Colonic mucosa (tissue), 4 donors: ENCODE results near the gene PPIC. TPM values are rescaled to one million over a fixed set of nuclear protein-coding genes. Genes with fewer than 3 reads are reported as not detected.

Experiments
- DNase-seq: peaks from one replicate; pipeline ENCODE4 v3.0.0-alpha.2; 2020
- H3K27ac ChIP-seq: fragments of 200-600 bp; one replicate; pipeline ENCODE4 v1.8.0; 2021
- H3K27me3 ChIP-seq: fragments of 200-600 bp; one replicate; pipeline ENCODE4 v1.8.0; 2021
- H3K36me3 ChIP-seq: fragments of 200-600 bp; one replicate; pipeline ENCODE4 v1.8.0; 2021
- H3K4me1 ChIP-seq: fragments of 200-600 bp; one replicate; pipeline ENCODE4 v1.8.0; 2021; ENCODE audit warnings: mild to moderate bottlenecking
- H3K4me3 ChIP-seq: fragments of 200-600 bp; one replicate; pipeline ENCODE4 v1.8.0; 2021
- H3K9ac ChIP-seq, 2 donors: one replicate each; pipeline ENCODE4 v1.7.0; 2013; ENCODE audit warnings: control low read depth in 2 of 2, low read depth in 2 of 2, low read length in 2 of 2
- H3K9me3 ChIP-seq: fragments of 200-600 bp; one replicate; pipeline ENCODE4 v1.8.0; 2021
- CTCF ChIP-seq: fragments of 200-600 bp; IDR thresholded peaks from one replicate; pipeline ENCODE4 v1.8.0; 2022; ENCODE audit warnings: antibody characterized with exemption, mild to moderate bottlenecking
- intact Hi-C: fragments of 100-400 bp; cut with DNase I; formaldehyde crosslinking; loops from one replicate; pipeline ENCODE4 v1.14.1; 2022
- total RNA-seq, 2 donors: library from RNA; stranded (reverse); fragmentation: NEBNext Ultra II Directional in 1 of 2; extraction: Animal tissue kit (Norgen Biotek cat#: 25700) in 1 of 2; gene quantifications; one replicate each; pipeline ENCODE4 v1.2.1, GENCODE V29; 2021
- donor health status: healthy.
- donor health status: DM: no; HTN: no; CAD: no.
- donor health status: DM: no; HTN: no; CAD: no.

Gene PPIC
- total RNA-seq, 2 donors from 2014 or later: 33.7 to 84.8 TPM

DNA sequence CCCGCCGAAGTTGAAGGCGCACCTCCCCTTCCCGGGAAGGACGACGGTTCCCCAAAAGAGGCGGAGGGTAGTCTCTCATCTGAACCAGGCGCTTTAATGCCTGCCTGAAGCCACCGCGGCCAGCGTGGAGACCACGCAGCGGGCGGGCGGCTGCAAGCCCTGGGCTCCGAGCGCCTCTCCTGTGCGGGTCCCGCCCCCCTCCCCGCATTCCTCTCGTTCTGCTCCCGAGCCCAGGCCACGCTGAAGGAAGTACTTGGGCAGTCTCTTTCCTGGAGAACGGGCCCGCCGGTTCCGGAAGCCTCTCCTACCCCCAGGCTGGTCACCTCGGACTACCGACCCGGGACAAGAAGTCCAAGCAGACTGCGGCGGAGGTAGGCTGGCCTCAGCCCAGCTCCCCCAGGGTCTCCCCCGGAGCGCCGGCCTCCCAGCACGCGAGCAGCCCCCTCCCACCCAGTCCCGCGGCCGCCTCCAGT is 571 bp downstream of the PPIC start:
- Histone ChIP-seq H3K36me3 (no peaks in the 10 kb centered on the region), H3K4me1 (no peaks in the 10 kb centered on the region), H3K27me3 (no peaks in the 10 kb centered on the region), H3K4me3 (peak overlapping the region; percentile 72), H3K27ac (peak overlapping the region; percentile 97), H3K9me3 (no peaks in the 10 kb centered on the region), H3K9ac (peak overlapping the region; percentile 72 to 77)
- DNase-seq: peak; percentile 59
- intact Hi-C loops: loop anchor here (10.0 kb wide), 1 partner anchor 309 kb away; no protein-coding TSS in a partner anchor
- no peak for TF ChIP-seq CTCF

DNA sequence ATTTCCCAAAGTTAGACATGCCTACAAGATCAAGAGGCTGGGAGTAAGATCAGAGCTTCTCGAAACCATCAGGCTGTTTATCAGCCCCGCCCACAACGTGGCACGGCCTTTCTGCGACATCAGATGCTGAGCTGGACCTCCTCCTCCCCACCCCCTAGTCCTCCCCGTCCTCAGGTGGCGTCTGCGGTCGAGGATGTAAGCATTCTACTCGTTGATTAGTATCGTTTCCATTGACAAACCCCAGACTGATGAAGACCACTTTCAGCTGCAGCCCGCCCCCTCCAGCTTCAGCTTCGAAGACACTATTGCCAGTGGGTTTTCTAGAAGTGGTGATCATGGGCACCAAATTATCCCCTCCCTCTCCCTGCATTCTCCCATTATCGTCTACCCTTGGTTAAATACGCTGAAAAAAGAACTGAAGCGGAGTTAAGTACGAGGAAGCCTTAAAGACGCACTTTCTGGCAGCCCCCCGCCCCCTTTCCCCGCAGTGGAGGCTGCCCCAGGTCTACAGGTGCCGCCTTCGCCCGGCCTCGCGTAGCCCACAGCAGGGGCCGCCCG is 1.1 kb downstream of the PPIC start:
- DNase-seq: peak; percentile 70
- Histone ChIP-seq H3K9me3 (no peaks in the 10 kb centered on the region), H3K4me3 (peak overlapping the region; percentile 72), H3K27ac (peak overlapping the region; percentile 97), H3K9ac (peak overlapping the region; percentile 72 to 77), H3K27me3 (no peaks in the 10 kb centered on the region), H3K4me1 (no peaks in the 10 kb centered on the region), H3K36me3 (no peaks in the 10 kb centered on the region)
- no peak for TF ChIP-seq CTCF
- intact Hi-C loops: loop anchor here (10.0 kb wide), 1 partner anchor 309 kb away; no protein-coding TSS in a partner anchor

DNA sequence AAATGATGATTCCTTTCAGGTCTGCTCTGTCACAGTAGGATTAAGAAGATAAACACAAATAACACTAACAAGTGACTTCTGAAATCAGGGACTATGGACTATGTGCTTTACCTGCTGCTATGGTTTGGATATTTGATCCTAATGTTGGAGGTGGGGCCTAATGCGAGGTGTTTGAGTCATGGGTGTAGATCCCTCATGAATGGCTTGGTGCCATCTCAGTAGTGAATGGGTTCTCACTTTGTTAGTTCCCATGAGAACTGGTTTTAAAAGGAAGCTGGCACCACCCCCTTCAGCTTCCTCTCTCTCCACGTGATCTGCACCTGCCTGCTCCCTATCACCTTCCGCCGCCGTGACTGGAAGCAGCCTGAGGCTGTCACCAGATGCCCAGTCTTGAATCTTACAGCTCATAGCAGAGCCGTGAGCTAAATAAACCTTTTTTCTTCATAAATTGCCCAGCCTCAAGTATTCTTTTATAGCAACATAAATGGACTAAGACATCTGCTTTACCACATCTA is 3.3 kb downstream of the PPIC start:
- Histone ChIP-seq H3K4me1 (no peaks in the 10 kb centered on the region), H3K4me3 (no peak overlapping the region), H3K27me3 (no peaks in the 10 kb centered on the region), H3K9me3 (no peaks in the 10 kb centered on the region), H3K27ac (no peak overlapping the region), H3K36me3 (no peaks in the 10 kb centered on the region), H3K9ac (no peak overlapping the region)
- no peak for DNase-seq
- no peak for TF ChIP-seq CTCF
- intact Hi-C loops: loop anchor here (10.0 kb wide), 1 partner anchor 312 kb away; no protein-coding TSS in a partner anchor

DNA sequence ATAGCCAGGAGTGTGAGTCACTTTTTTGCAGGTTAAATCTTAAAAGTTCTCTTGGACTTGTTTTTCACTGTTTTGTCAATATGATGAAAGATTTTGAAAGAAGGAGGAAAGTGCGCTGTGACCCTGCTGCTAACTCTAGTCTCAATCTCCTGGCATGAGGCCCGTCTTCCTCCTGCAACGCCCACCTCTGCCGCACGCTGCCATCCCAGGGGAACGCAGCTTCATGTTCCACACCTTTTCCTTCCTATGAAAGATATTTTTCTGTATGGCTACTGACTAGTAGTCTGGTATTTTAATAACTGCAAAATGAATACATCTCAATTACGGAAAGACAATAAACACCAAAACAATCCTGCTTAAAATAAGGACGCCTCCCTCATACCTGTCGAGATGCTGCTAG is 8.3 kb downstream of the PPIC start:
- DNase-seq: no peak
- TF ChIP-seq CTCF: no peak
- intact Hi-C loops: no loop called here
- H3K9ac ChIP-seq: no peak overlapping the region
- H3K9me3 ChIP-seq: no peaks in the 10 kb centered on the region
- peaks cover under 1% of the 10 kb centered on the region for H3K36me3 ChIP-seq
- H3K4me1 ChIP-seq: no peaks in the 10 kb centered on the region
- H3K4me3 ChIP-seq: no peak overlapping the region
- H3K27me3 ChIP-seq: no peaks in the 10 kb centered on the region
- no peak overlapping the region for H3K27ac ChIP-seq

- no peaks in the 10 kb centered on the region for H3K4me1 ChIP-seq
- H3K4me3 ChIP-seq: no peak overlapping the region
- H3K27ac ChIP-seq: no peak overlapping the region
- no peak for DNase-seq
- TF ChIP-seq CTCF: no peak
- no peaks in the 10 kb centered on the region for H3K9me3 ChIP-seq
- intact Hi-C loops: no loop called here
- no peaks in the 10 kb centered on the region for H3K36me3 ChIP-seq
- H3K9ac ChIP-seq: no peak overlapping the region
- H3K27me3 ChIP-seq: no peaks in the 10 kb centered on the region
Measured at GRCh38 chr5:123014689-123015088, 21.8 kb downstream of the PPIC start.
